ENCODE data around the gene RUFY3.
"Not testable (repeated sequence)": the region's sequence is repeated elsewhere in the genome, so short reads cannot be mapped to it uniquely, and the experiment has no call there.

The RUFY3 gene

DNA sequence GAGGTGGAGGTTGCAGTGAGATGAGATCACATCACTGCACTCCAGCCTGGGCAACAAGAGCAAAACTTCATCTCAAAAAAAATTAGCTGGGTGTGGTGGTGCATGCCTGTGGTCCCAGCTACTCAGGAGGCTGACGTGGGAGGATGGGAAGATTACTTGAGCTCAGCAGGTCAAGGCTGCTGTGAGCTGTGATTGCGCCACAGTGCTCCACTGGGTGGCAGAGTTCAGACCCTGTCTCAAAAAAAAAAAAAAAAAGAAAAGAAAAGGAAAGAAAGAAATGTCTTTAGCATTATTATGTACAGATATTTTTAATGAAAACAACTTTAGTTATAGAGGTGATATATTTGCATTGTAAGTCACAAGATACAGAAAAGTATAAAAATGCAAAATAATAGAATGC, 14.2 kb downstream of the RUFY3 start:
- not testable (repeated sequence) for DNase-seq (ENCODE audit: low read depth in 2 of 2)

DNA sequence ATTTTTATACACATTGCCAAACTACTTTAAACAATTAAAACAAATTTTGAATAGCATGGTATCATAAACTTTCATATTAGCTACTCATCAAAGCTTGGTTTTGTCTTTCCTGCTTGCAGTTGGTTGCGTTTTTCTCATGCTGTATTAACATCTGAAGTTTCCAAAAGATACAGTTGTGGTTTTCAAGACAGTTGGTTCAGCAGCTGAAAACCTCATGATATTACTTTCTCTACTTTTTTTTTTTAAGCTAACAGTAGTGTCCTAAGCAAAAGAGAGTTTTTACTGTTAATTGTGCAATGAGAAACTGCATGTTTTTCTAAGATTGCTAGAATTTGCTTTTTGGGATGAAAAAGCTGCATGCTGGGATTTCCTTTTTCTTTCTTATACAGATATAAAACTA, 15.2 kb downstream of the RUFY3 start:
- DNase-seq (ENCODE audit: low read depth in 2 of 2), result no peak

DNA sequence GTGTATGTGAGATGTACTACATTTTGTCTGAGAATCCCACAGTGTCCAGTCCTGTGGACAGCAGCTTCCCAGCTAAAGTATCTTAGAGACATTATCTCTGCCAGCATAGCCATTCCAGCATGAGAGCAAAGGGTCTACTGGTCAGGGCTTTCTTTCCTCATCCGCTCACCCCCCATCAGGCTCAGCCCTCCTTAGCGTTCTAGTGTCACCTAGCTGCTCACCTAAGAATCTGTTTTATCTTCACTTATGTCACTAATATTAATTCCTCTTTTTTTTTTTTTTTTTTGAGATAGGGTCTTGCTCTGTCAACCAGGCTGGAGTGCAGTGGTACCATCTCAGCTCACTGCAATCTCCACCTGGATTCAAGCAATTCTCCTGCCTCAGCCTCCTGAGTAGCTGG, 15.6 kb downstream of the RUFY3 start:
- DNase-seq (ENCODE audit: low read depth in 2 of 2), result no peak

DNA sequence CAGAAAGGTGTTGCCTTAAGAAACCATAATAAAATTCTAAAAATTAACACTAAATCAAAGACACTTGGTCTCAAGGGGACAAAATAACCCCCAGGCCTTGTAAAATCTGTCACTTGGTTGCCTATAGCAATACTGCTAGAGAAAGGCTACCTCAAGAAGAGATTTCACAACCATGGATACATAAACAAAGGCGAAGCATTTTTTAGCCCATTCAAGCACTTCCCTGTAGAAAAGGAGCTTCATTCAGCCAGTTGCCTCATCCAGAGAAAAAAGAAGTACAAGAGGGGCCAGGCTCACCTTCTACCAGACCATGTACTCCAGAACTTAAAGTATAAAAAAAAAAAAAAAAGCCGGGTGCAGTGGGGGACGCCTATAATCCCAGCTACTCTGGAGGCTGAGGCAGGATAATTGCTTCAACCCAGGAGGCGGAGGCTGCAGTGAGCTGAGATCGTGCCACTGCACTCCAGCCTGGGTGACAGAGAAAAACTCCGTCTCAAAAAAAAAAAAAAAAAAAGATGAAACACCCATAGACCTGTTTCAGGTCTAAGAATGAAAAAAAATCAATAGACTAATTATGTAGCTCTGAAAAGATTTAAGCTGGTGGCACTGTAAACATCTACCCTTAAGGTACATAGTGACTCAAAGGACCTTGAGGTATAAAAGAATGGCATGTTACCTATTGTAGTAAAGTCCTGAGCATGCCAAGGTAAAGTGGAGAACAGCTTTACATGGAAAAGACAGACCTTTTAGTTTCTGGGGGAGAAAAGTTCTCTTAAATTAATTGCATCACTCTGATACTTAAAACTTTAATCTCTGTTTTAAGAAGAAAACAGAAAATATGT, 18.0 kb downstream of the RUFY3 start:
- no peak for DNase-seq (ENCODE audit: low read depth in 2 of 2)

DNA sequence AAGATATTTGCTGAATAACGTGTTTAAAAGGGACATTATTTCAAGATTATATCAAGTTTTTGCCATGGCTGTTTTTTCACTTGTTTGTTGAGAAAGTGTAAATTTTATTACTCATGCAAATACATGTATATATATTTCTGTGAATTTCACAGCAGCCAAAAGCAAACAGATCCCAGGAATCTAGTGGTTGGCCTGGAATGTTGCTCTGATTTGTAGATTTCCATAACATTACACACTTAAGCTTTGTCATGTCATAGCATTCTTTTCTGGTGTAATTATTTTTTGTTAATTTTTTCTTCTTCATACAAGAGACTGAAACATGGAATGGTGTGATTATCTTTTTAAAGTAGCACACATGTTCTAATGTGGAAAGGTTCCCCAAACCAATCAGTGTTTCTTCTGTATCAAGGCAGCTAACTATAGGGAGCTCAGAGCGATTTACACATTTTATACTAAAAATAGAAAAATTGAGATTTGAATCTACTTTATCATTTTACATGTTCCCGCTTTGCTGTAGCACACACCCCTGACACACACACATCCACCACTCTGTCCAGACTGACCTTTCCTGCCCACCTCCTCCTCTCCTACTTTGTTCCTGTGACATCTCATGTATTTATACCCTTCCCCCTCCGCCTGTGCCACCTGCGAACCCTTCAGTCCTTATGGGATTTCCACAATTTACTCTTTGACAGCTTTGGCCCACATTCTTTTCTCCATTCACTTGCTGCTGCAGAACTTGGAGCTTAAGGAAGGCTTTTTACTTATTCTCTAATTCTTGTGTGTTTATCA, 20.3 kb downstream of the RUFY3 start:
- DNase-seq (ENCODE audit: low read depth in 2 of 2), result no peak

DNA sequence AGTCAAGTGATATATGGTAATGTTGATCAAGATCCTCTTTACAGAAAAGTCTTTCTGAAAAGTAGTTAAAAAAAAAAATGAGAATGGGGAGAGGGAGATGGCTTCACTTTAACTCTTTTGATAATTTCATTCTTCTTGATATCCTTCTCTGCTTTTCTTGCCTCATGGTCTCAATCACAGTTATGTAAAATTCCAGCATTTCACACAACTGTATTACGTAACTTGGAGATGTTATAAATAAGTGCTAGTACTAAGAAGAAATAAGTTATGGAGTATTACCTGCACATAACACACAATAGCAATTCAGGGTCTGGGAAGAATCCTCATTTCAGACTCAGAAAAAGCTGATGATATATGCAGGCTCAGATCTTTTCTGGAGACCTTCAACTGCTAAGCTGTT, 22.0 kb downstream of the RUFY3 start:
- no peak for DNase-seq (ENCODE audit: low read depth in 2 of 2)

DNA sequence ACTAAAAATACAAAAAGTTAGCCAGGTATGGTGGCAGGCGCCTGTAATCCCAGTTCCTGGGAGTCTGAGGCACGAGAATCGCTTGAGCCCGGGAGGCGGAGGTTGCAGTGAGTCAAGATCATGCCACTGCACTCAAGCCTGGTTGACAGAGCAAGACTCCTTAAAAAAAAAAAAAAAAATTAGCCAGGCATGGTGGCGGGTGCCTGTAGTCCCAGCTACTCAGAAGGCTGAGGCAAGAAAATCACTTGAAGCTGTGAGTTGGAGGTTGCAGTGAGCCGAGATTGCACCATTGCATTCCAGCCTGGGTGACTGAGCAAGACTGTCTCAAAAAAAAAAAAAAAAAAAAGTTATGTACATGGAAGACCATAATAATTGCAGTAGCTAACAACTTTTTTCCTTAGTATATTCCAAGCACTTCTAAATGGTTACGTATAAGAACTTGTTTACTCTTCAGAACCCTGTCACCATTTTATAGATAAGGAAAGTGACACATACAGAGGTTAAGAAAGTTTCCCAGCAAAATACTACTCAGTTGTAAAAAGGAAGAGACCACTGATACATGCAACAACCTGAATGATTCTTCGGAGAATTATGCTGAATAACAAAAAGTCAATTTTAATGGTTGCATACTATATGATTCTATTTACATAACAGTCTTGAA, 24.5 kb downstream of the RUFY3 start:
- no peak for DNase-seq (ENCODE audit: low read depth in 2 of 2)

DNA sequence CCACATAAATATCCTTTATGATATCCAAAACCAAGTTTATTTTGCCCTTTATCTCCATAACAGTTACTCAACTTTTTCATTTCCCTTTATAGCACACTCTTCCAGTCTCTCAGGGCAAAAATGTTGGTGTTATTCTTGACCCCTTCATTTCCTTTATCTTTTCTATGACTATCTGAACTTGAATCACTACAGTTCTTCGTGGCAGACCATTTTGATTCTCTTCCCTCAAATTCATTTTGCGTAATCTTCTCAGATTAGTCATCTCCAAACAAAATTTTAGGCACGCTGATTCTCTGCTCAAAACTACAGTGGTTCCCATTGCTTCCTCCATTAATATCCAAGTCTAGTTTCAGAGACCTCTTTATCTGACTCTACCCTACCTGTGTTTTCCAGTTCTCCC, 26.1 kb downstream of the RUFY3 start:
- no peak for DNase-seq (ENCODE audit: low read depth in 2 of 2)

DNA sequence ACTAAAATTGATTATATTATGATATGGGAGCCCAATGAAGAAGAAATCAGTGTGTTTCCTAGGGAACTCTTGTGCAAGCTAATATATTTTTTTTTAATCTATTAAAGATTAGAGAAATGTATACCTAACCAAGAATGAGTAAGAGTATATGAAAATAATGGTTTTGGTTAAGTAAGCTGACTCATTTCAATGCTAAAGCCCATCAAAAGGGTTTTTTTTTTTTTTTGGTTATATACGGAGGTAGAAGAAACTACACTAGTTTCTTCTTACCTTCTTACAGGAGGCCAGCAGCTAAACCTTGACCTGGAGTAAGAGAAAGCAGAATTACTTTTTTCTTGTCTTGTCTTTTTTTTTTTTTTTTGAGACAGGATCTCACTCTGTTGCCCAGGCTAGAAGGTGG, 27.5 kb downstream of the RUFY3 start:
- DNase-seq (ENCODE audit: low read depth in 2 of 2), result no peak

DNA sequence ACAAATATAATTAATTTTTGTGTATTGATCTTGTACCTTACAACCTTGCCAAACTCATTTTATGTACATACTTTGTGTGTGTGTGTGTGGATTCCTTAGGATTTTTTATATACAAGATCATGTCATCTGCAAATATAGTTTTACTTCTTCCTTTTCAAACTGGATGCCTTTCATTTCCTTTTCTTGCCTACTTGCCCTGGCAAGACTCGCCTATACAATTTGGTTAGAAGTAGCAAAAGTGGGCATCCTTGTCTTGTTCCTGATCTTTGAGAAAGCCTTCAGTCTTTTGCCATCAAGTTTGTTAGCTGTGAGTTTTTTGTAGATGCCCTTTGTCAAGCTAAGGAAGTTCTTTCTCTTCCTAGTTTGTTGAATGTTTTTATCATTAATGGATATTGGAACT, 30.5 kb downstream of the RUFY3 start:
- DNase-seq (ENCODE audit: low read depth in 2 of 2), result no peak

DNA sequence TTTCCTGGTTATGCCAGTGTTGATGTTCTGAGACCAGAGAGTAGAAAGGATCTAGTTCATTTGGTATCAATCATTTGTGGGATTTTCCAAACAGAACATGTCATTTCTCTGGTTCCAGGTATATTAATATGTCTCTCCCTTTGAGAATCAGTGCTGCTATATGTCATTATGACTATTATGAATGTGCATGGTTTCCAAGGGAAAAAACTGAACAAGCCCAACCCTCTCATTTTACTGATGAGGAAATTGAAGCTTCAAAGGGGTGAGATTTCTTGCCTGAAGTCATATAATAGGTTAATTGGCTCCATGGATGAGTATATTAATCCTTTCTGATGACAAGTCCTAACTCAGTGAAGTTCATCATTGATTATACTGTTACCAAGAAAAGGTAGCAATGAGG, 31.9 kb downstream of the RUFY3 start:
- DNase-seq (ENCODE audit: low read depth in 2 of 2), result no peak

DNA sequence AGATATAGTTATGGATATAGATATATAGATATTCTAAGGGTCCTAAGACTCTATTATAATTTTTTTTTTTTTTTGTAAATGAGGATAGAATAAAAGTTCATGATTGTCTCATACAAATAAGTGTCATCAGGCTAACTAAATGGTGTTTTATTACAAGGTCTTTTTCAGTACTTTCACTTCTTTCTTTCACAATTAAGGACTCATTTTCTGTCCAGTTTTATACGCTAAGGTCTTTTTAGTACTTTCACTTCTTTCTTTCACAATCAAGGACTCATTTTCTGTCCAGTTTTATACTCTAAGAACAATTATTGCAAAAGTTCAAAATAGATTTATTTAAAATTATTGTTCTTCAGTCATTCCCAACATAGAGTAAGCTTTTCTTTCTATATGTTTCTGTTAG, 32.7 kb downstream of the RUFY3 start:
- no peak for DNase-seq (ENCODE audit: low read depth in 2 of 2)

DNA sequence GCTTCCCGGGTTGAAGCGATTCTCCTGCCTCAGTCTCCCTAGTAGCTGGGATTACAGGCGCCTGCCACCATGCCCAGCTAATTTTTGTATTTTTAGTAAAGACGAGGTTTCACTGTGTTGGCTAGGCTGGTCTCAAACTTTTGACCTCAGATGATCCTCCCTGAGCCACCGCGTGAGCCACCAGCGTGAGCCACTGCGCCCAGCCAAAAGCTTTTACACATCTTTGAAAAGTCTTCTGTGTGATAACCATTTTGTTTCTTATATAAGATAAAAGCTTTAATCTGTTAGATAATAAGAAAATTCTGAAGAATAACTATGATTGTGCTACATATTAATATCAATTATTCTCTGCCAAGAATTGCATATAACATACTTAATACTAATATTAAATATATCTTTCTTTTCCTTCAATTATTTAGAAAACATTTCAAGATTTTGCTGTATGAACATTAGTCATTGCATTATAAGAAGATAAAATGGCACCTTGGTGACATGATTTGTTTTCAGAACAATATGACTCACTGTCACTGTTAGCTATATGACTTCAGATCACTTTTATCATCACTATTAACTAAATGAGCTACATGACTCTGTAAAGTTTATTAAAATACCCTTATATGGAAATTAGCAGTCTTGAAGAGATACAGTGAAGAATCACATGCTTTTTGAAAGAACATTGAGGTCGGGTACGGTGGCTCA, 33.4 kb downstream of the RUFY3 start:
- DNase-seq (ENCODE audit: low read depth in 2 of 2), result no peak

DNA sequence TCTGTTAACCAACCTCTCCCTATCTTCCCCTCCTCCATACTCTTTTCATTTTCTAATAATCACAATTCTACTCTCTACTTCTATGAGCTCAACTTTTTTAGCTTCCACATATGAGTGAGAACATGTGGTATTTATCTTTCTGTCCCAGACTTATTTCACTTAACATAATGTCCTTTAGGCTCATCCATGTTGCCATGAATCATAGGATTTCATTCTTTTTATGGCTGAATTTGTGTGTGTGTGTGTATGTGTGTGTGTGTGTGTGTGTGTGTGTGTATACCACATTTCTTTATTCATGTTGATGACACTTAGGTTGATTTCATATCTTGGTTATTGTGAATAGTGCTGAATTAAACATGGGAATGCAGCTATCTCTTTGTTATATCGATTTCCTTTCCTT, 37.4 kb downstream of the RUFY3 start:
- no peak for DNase-seq (ENCODE audit: low read depth in 2 of 2)

DNA sequence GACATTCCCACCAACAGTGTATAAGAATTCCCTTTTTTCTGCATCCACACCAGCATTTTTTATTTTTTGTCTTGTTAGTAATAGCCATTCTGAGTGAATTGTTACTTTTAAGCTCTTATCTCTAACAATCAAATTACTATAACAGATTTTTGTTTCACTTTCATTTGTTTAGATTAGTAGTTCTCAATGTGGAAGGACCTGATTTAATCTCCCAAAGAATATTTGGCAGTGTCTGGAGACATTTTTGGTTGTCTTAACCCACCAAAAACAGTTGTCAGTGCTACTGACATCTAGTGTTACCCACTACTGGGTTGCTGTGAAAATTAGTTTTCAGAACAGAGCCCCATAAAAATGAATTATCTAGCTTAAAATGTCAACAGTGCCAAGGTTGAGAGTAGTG, 37.9 kb downstream of the RUFY3 start:
- DNase-seq (ENCODE audit: low read depth in 2 of 2), result no peak

DNA sequence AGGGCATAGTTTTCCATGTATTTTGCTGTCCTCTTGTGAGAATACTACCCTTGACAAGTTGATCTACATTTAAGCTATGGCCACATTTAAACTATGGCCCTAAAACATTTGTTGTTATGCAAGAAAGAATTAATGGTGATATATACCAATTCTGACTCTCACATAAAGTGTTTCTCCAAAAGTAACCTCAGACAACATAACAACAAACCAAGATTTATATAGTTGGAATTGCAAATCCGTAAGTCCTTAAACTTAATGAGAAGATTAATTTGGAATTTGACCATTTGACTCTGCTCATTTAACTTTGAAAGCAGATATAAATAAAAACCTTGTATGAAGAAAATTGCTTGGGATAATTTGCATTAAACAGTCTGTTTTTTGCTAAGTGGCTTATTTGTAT, 38.9 kb downstream of the RUFY3 start:
- DNase-seq (ENCODE audit: low read depth in 2 of 2), result no peak

DNA sequence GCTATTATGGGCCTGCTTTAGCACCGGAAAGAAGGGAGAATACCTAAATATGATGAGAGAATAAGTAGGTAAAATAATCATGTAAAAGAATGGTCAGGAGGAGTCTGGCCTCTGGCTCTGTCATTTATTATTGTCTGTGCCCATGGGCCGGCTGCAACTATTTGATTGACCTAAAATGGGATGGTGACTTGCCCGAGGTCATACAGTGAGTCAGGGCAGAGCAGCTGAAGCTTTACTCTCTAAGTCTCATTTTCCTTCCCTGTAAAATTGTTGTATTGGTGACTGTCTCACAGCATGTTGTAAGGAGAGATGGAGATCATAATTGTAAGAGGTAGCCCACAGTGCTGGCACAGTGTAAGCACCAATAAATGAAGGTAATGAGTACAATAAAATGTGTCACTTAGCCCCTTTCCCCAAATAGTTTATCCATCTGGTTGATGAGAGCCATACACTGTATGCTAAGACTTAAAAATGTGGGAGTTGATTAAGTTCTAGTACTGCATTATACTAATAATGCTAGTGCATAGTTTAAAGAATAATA, 39.6 kb downstream of the RUFY3 start:
- DNase-seq (ENCODE audit: low read depth in 2 of 2), result no peak

DNA sequence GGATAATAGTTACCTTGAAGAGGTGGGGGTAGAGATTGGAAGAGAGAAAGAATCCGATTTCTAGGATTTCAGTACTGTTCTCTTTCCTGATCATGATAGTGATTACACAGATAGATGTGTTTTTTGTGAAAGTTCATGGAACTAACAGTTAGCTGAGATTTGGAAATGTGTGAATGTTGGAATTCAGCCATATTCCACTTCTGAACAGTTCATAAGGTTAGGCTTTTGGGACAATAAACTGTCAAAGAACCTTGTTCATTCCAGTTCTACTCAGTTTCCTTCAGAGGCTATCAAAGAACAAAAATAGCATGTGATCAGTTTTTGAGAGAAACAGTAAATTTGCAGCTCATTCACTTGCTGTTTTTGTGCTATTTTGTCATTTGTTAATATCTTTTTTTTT, 43.6 kb downstream of the RUFY3 start:
- DNase-seq (ENCODE audit: low read depth in 2 of 2), result no peak

DNA sequence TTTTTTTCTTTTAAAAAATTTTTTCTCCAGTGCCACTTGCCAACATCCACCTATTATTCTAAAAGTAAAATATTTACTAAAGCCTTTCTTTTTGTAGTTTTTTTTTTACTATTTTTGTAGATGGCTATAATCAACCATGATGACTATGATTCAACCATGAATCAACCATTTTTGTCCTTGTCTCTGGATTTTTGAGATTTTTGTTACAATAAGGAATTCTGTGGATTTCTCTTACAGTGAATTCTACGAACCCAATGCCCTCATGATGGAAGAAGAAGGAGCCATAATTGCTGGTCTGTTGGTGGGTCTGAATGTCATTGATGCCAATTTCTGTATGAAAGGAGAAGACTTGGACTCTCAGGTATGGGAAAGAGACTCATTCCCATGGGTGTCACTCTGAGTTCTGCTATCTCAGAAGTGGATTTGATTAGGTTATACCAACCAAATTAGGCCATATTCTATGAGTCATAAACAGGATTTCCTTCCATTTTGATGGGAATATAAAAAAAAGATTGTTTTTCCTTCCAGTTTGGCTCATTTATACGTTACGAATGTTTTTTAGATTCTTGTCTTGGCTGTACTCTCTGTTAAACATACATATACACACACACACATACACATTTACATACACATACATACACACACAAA, 46.7 kb downstream of the RUFY3 start:
- no peak for DNase-seq (ENCODE audit: low read depth in 2 of 2)

DNA sequence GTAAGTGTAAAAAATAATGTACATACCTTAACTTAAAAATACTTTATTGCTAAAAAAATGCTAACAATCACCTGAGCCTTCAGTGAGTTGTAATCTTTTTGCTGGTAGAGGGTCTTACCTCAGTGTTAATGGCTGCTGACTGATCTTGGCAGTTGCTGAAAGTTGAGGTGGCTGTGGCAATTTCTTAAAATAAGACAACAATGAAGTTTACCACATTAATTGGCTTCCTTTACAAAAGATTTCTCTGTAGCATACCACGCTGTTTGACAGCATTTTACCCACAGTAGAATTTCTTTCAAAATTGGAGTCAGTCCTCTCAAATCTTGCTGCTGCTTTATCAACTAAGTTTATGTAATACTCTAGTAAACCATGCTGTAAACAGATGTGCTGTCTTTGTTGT, 47.6 kb downstream of the RUFY3 start:
- not testable (repeated sequence) for DNase-seq (ENCODE audit: low read depth in 2 of 2)

DNA sequence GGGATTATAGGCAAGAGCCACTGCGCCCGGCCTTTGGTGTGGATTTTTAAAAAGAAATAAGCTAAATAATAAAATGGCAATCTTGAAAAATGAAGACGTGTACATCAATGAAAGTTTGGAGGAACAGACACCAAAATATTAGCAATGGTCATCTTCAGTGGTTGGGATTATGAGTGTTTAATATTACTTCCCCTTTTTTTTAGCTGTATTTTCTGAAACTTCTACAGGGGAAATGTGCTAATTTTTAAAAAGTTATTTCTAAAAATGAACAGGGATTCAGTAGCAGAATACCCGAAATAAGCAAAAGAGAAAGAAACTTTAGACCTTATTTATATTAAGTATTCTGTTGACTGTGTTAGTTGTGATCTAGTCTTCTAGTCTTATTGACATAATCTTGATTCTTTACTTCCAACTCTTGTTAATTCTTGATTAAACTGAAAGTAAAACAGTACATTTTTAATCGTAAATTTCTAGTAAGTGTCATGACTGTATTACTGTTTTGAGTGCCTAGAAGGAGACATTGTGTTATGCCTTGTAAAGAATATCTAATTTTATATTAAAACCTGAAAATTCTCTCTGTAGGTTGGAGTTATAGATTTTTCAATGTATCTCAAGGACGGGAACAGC, 51.3 kb downstream of the RUFY3 start:
- DNase-seq (ENCODE audit: low read depth in 2 of 2), result no peak

Measured in stimulated activated CD4-positive, alpha-beta T cell treated with anti-CD3 and anti-CD28 coated beads, Interleukin-12 subunit alpha, Interleukin-12 subunit beta, amount 100 ng/mL, for 24 hours (primary cell).